ENCODE measurements around the gene RAP1B. TPM values are rescaled to one million over a fixed set of nuclear protein-coding genes. Genes with fewer than 3 reads are reported as not detected.

The RAP1B gene
- total and polyA plus RNA-seq, 2 of the 4 experiments (the other 2 are of a cell fraction), result 159 to 200 TPM

DNA sequence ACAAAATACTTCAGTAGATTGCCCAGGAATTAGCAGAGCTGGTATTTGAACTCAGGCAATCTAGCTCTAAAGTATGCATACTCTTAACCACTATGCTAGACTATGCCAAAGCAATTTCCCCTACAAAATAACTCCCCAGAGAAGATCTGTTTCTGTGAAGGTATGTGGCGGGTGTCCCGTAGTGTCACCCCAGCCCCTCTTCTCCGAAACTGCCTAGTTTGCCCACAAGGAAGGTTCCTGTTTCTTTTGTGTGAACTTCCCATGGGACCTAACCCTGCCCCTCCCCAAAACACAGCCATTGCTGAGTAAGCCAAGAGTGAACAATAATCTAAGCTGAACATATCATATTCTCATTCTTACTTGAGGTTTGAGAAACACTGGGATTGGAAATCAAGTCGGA is 15.5 kb upstream of the RAP1B start:
- H4K5ac ChIP-seq (ENCODE audit: low read depth, low read length), result no peak overlapping the region
- BruUV-seq (replicated peaks), result no TSS peak
- no peak overlapping the region for H2BK15ac ChIP-seq (ENCODE audit: low read depth, low read length)
- ATAC-seq (ENCODE audit: low read depth) (no peak), DNase-seq (no peak)
- no peak overlapping the region for H3K23ac ChIP-seq (ENCODE audit: low read depth, low read length)
- H3K36me3 ChIP-seq (ENCODE audit: control insufficient read depth, insufficient read depth, low read length), result no peaks in the 10 kb centered on the region
- no peak overlapping the region for H3K4ac ChIP-seq (ENCODE audit: low read depth, low read length)
- H3K27me3 ChIP-seq (ENCODE audit: control insufficient read depth, insufficient read depth, low read length), result no peaks in the 10 kb centered on the region
- no peak overlapping the region for H2BK120ac ChIP-seq (ENCODE audit: low read depth, low read length)
- H2AFZ ChIP-seq (replicated peaks; ENCODE audit: low read length, poor library complexity), result no peak overlapping the region
- no peak overlapping the region for H3K18ac ChIP-seq (ENCODE audit: low read depth, low read length)
- no peaks in the 10 kb centered on the region for H4K20me1 ChIP-seq (ENCODE audit: insufficient read depth, low read length)
- H2AK5ac ChIP-seq (ENCODE audit: low read depth, low read length), result no peak overlapping the region
- in situ Hi-C loops (cut with MboI; ENCODE audit: low sequenced_read_pairs), result no loop called here
- intact Hi-C loops (cut with micrococcal nuclease), result no loop called here
- H2AK9ac ChIP-seq (replicated peaks; ENCODE audit: low read depth, low read length, poor library complexity), result no peak overlapping the region
- no peak overlapping the region for H3K4me3 ChIP-seq (ENCODE audit: insufficient read depth, low read depth, low read length)
- whole genome bisulfite sequencing, 2 experiments (ENCODE audit: extremely low coverage in 2 of 2, insufficient read length in 1 of 2), result no CpG with 5 or more reads among the region's 4 CpGs
- H3K4me2 ChIP-seq (ENCODE audit: low read depth, low read length), result no peak overlapping the region
- TF ChIP-seq FOS (IDR thresholded peaks at IDR 0.05; ENCODE audit: low read depth, low read length), result no peak
- TF ChIP-seq MAZ (IDR thresholded peaks at IDR 0.05; ENCODE audit: borderline replicate concordance, low read depth, low read length), result no peak
- TF ChIP-seq POLR2A (IDR thresholded peaks at IDR 0.05; ENCODE audit: low read depth, low read length), result no peak
- no peak for TF ChIP-seq SMC3 (IDR thresholded peaks at IDR 0.05; ENCODE audit: low read depth, low read length)
- TF ChIP-seq CEBPB (IDR thresholded peaks at IDR 0.05; ENCODE audit: low read depth, low read length), result no peak
- no peak for TF ChIP-seq MXI1 (IDR thresholded peaks at IDR 0.05; ENCODE audit: borderline replicate concordance, low read depth, low read length)
- no peak for TF ChIP-seq BHLHE40 (IDR thresholded peaks at IDR 0.05; ENCODE audit: low read depth, low read length)
- TF ChIP-seq, protein P1, sequence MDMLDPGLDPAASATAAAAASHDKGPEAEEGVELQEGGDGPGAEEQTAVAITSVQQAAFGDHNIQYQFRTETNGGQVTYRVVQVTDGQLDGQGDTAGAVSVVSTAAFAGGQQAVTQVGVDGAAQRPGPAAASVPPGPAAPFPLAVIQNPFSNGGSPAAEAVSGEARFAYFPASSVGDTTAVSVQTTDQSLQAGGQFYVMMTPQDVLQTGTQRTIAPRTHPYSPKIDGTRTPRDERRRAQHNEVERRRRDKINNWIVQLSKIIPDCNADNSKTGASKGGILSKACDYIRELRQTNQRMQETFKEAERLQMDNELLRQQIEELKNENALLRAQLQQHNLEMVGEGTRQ (IDR thresholded peaks at IDR 0.05; ENCODE audit: low read depth, low read length), result no peak
- no peak for TF ChIP-seq CHD1 (IDR thresholded peaks at IDR 0.05; ENCODE audit: low read depth, low read length)
- no peak for TF ChIP-seq MAFK (IDR thresholded peaks at IDR 0.05; ENCODE audit: low read depth, low read length)
- H3K27ac ChIP-seq (ENCODE audit: insufficient read depth, low read length), result no peak overlapping the region
- dilution Hi-C loops (cut with HindIII; ENCODE audit: low sequenced_read_pairs, unreplicated experiment), result no loop called here
- CTCF ChIA-PET, result no interaction called here
- H4K91ac ChIP-seq (ENCODE audit: insufficient read depth, low read depth, low read length), result no peak overlapping the region
- H3K4me1 ChIP-seq (ENCODE audit: control insufficient read depth, insufficient read depth, low read length), result no peaks in the 10 kb centered on the region
- H4K8ac ChIP-seq (ENCODE audit: low read depth in 2 of 2, low read length in 2 of 2), result no peak overlapping the region
- no peak overlapping the region for H2BK20ac ChIP-seq (ENCODE audit: low read depth, low read length)
- no peak overlapping the region for H3K14ac ChIP-seq (replicated peaks; ENCODE audit: low read depth, low read length)
- POLR2A ChIA-PET (ENCODE audit: unreplicated experiment), result no interaction called here
- H3K9me1 ChIP-seq (ENCODE audit: insufficient read depth, low read length), result no peaks in the 10 kb centered on the region
- H2BK5ac ChIP-seq (ENCODE audit: low read depth, low read length, poor library complexity, severe bottlenecking), result no peak overlapping the region
- H3K9me3 ChIP-seq (ENCODE audit: control insufficient read depth, insufficient read depth, low read length), result peaks cover 2% of the 10 kb centered on the region
- H3K9ac ChIP-seq (ENCODE audit: low read depth, low read length), result no peak overlapping the region
- H3K79me1 ChIP-seq (ENCODE audit: low read depth in 1 of 2, low read length in 2 of 2), result no peaks in the 10 kb centered on the region
- H3K56ac ChIP-seq (ENCODE audit: extremely low read depth, insufficient read depth, low read length), result no peak overlapping the region

Measured in IMR-90 (cell line).